NOMO-1 (cell line): ENCODE results near the gene B3GAT1.

Experiments
- DNase-seq, 2 experiments: peaks; one replicate each; lab custom pipeline; 2025; ENCODE audit not compliant: unreplicated experiment in 2 of 2; lab: John Stamatoyannopoulos, UW

B3GAT1 gene

DNA sequence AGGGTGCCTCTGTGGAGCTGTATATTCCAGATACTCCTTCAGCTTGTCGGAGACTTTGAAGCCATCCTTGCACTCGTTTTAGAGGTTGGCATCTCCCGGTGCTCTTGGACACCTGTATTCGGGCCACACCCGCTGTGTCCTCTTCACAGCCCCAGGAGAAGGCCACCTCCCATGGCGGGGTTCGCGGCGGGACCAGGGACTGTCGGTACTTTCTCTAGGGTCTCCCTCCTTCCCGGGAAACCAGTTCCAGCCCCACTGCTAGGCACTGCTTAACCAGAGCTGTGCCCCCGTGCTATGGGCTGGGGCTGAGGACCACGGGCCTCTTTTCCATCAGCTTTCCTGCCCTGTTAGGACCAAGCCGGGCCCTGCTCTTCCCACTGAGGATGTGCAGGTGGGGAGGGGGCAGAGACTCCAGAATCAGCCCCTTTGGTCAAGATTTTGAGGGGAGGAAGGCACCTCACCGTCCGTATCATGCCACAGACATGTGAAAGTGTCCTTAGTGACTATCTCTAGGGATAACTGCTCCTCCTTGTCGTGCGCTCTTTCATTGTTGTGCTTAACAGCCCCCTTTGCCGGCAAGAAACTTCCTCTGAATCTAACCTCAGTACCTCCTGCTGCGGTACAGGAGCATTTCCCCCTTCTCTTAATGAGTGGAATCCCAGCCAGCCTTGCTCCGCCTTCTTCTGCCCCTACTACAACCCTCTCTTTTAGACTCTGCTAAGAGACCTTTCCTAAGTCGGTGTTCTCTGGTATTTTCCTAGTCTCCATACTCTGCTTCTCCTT, 1.2 kb upstream of the B3GAT1 start:
- no peak for DNase-seq

DNA sequence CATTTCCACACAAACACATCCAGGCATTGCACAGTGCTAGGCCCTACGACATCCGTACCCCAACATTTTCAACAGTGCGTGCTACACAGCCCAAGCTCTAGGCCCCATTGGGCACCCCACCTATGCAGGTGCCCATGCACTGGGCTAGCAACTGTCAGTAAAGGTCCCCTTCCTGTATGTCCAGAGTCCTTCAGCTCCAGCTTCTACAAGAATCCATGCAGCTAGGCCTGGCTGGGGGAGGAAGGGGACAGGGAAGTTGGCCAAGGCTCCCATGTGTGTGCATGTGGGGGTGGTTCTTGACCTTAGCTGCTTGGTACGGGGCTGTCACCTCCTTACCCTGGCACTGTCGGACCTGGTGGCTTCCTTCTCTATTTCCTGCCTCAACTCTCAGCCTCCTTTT, 1.3 kb downstream of the B3GAT1 start:
- DNase-seq = no peak

DNA sequence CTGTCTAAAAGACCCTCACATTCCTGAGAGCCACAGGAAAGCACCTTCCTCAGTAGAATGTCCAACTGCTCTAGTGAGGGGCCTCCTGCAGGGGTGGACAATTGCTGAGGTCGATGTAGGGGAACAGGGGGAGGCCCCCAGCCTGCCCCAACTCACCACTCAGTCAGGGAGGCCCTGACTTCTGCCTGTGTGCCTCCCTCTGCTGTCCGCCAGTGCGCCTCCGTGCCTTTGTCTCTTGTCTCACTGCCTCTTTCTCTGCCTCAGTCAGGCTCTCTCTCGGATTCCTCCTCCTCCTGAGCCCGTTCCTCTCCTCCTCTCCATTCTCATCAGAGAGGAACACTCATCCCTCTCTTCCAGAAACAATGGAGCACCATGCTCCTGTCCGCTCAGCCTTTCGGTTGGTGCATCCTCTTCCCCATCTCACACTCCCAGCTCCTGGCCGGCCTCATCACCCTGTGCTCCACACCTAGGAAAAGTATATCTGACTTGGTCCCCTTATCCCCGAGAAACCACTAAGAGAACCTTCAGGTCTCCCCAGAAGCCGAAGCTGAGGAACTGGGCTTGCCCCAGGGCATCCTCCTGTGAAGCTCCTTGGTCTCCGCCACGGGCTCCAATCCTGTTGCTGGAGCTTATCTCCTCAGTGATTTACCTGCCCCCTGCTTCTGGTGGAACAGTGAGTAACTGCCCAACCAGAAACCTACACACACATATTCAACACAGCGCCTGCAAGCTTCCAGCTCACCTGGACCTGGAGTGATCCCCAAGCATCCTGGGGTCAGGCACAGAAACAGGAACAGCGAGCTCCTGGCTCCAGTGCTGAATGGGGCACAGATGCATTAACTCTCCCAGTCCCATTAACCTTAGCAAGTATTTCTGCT, 2.3 kb downstream of the B3GAT1 start:
- no peak for DNase-seq

GRCh38 chr11:134407923-134408322, 4.1 kb downstream of the B3GAT1 start:
- no peak for DNase-seq

- no peak for DNase-seq
These were observed 4.7 kb downstream of the B3GAT1 start for GRCh38 chr11:134407321-134407828.

DNA sequence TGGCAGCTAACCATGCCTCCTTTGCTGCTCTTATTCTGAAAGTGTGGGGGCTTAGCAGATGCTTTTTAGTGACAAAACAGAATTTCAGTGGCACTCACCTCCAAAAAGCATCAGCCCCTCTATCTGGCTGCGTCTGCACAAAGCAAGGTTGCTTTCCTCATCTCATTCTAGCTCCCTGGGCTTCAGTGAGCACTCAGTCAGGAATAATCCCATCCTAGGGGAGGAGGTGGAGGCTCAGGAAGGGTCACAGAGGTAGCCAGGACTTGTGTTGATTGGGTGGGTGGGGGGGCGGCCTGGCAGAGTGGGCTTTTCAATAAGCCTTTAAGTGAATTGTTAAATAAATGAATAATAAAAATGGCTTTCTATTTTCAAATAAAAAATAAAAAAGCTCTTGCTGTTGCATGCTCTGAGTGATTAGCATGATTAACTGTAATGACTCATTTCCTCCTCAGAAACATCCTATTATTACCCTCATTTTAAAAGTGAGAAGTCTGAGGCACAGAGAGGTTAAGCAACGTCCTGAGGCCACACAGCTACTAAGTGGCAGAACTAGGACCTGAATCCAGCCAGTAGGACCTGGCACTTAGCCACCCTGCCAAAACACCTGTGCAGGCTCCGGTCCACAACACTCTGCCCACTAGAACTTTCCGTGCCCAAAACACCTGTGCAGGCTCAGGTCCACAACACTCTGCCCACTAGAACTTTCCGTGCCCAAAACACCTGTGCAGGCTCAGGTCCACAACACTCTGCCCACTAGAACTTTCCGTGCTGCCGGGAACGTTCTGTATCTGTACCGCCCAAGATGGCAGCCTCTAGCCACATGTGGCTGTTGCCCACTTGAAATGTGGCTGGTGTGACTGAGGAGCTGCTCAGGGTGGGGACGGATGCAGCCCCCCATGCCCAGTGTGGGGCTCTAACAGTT, 5.5 kb downstream of the B3GAT1 start:
- peak in 1 of 2 experiments; percentile 24 for DNase-seq

DNA sequence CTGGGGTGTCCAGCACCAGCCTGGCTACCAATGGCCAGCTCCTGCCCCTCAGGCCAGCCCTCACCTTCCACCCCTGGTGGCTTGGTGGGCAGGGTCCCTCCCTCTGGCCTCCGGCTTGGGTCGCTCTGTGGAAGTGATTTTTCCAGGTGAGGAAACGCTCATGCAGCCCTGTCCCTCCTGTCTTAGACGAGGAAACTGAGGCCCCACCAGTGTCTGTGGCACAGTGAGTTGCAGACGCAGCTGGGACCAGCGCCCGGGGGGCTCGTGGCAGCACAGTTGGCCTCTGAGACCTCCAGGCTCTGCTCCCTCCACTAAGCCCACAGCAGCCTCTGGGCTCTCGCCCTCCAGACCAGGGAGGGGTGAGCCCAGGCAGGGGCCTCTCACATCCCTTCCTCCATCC, 6.2 kb downstream of the B3GAT1 start:
- no peak for DNase-seq

DNA sequence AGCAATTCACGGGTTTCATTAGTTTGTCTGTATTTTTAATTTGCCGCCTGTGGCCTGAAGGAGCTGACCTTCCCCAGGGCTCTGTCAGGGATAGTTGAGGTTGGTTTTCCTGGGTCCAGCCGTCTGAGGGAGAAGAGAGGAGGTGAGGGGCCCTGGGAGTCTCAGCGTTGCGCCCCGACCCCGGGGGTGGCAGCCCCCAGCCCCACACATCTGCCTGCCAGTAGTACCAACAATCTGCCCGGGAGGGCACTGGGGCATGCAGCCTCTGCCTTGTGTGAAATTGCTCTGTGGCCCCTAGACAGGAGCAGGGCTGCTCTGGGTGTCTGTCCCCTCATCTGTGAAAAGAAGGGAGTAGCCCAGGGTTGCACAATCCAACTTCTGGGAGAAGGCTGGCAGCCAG, 6.6 kb downstream of the B3GAT1 start:
- no peak for DNase-seq

- DNase-seq = no peak
These were observed 7.3 kb downstream of the B3GAT1 start for GRCh38 chr11:134404575-134405341.

- no peak for DNase-seq
These were observed 9.1 kb downstream of the B3GAT1 start for GRCh38 chr11:134402910-134403309.

- DNase-seq = no peak
These were observed 9.9 kb downstream of the B3GAT1 start for GRCh38 chr11:134401825-134402809.

DNA sequence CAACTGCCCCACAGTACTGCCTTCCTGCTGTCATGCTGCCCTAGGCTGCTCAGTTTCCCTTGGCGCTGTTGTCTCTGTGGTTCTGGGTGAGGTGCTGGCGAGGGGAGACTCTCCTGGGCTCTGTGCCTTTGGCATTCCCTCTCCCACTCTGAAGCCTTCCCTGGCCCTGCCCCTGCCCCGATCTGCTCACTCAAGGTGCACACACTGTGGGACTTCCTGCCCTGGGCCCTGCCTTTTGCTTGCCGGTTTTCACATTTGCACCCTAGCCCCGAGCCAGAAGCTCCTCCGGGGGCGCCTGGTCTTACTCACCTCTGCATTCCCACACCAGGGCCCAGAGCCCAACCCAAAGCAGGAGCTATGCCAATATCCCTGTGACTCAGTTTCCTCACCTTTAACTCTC, 12.0 kb downstream of the B3GAT1 start:
- no peak for DNase-seq

- DNase-seq = no peak
These were observed 12.8 kb downstream of the B3GAT1 start for GRCh38 chr11:134399293-134399654.

GRCh38 chr11:134398644-134399292, 13.3 kb downstream of the B3GAT1 start:
- DNase-seq = no peak

- no peak for DNase-seq
These were observed 14.0 kb downstream of the B3GAT1 start for GRCh38 chr11:134398079-134398444.

GRCh38 chr11:134397304-134398078, 14.6 kb downstream of the B3GAT1 start:
- no peak for DNase-seq

- no peak for DNase-seq
These were observed 17.0 kb downstream of the B3GAT1 start for GRCh38 chr11:134395002-134395401.

GRCh38 chr11:134394311-134394710, 17.7 kb downstream of the B3GAT1 start:
- no peak for DNase-seq
